ENCODE measurements around the gene WTAP. TPM values are rescaled to one million over a fixed set of nuclear protein-coding genes. Genes with fewer than 3 reads are reported as not detected.

WTAP gene
- total RNA-seq, 1 experiment from 2014 or later: 44.7 TPM

GRCh38 chr6:159762681-159763293, 35.5 kb downstream of the WTAP start:
- H3K36me3 ChIP-seq (ENCODE audit: low read depth): peaks cover 6% of the 10 kb centered on the region
- ChIA-PET CTCF (no interaction called here), POLR2A (ENCODE audit: unreplicated experiment) (interaction anchor here (0.6 kb wide), 1 partner anchor 24 kb away, joined by 5 read pairs; no protein-coding TSS in a partner anchor)
- H3K4me1 ChIP-seq (replicated peaks; ENCODE audit: insufficient read depth): peaks cover 14% of the 10 kb centered on the region
- H3F3A ChIP-seq (ENCODE audit: insufficient read depth, low read depth): peaks cover 28% of the 10 kb centered on the region
- H2AFZ ChIP-seq: peak overlapping the region; percentile 94
- H3K79me2 ChIP-seq (ENCODE audit: low read depth): peaks cover 12% of the 10 kb centered on the region; the same call in 1 of the 2 replicates
- no TSS peak for BruUV-seq (replicated peaks)
- intact Hi-C loops (cut with micrococcal nuclease; ENCODE audit: unreplicated experiment): loop anchor here (1.0 to 2.0 kb wide), 3 partner anchors 26 to 69 kb away; partner anchors contain the start of genes SOD2, TCP1 and WTAP
- no peaks in the 10 kb centered on the region for H3K27me3 ChIP-seq (ENCODE audit: insufficient read depth, low read depth)
- no peak for DNase-seq
- H3K9me2 ChIP-seq (ENCODE audit: insufficient read depth): no peaks in the 10 kb centered on the region
- no peak overlapping the region for H3K27ac ChIP-seq
- no peaks in the 10 kb centered on the region for H3K9me3 ChIP-seq (ENCODE audit: insufficient read depth, low read depth)
- H3K4me3 ChIP-seq: peak overlapping the region; percentile 98
- H3K4me2 ChIP-seq: peak overlapping the region; percentile 76
- TF ChIP-seq EZH2 (IDR thresholded peaks at IDR 0.05; ENCODE audit: low read depth): no peak
- no peak for TF ChIP-seq CTCF (conservative IDR thresholded peaks at IDR 0.05)
- H4K20me1 ChIP-seq (ENCODE audit: insufficient read depth): peaks cover 4% of the 10 kb centered on the region; the same call in 1 of the 2 replicates

GRCh38 chr6:159766906-159767305, 39.6 kb downstream of the WTAP start:
- Histone ChIP-seq H3K4me3 (no peak overlapping the region), H3K36me3 (ENCODE audit: low read depth) (peaks cover 18% of the 10 kb centered on the region), H3F3A (ENCODE audit: insufficient read depth, low read depth) (no peaks in the 10 kb centered on the region), H3K79me2 (ENCODE audit: low read depth) (peaks cover 4% of the 10 kb centered on the region; the same call in 1 of the 2 replicates), H3K4me2 (no peak overlapping the region), H3K4me1 (replicated peaks; ENCODE audit: insufficient read depth) (no peaks in the 10 kb centered on the region), H3K27me3 (ENCODE audit: insufficient read depth, low read depth) (no peaks in the 10 kb centered on the region), H3K9me2 (ENCODE audit: insufficient read depth) (no peaks in the 10 kb centered on the region), H4K20me1 (ENCODE audit: insufficient read depth) (no peaks in the 10 kb centered on the region), H3K9me3 (ENCODE audit: insufficient read depth, low read depth) (no peaks in the 10 kb centered on the region), H2AFZ (no peak overlapping the region), H3K27ac (no peak overlapping the region)
- ChIA-PET POLR2A (ENCODE audit: unreplicated experiment) (no interaction called here), CTCF (no interaction called here)
- no peak for DNase-seq
- no peak for TF ChIP-seq EZH2 (IDR thresholded peaks at IDR 0.05; ENCODE audit: low read depth)
- no peak for TF ChIP-seq CTCF (conservative IDR thresholded peaks at IDR 0.05)
- intact Hi-C loops (cut with micrococcal nuclease; ENCODE audit: unreplicated experiment): no loop called here
- BruUV-seq (replicated peaks): no TSS peak

GRCh38 chr6:159769470-159769869, 42.2 kb downstream of the WTAP start:
- Histone ChIP-seq H3K4me1 (replicated peaks; ENCODE audit: insufficient read depth) (no peaks in the 10 kb centered on the region), H3K9me2 (ENCODE audit: insufficient read depth) (no peaks in the 10 kb centered on the region), H4K20me1 (ENCODE audit: insufficient read depth) (no peaks in the 10 kb centered on the region), H3K4me2 (no peak overlapping the region), H3K79me2 (ENCODE audit: low read depth) (no peaks in the 10 kb centered on the region), H3K36me3 (ENCODE audit: low read depth) (peaks cover 18% of the 10 kb centered on the region), H3F3A (ENCODE audit: insufficient read depth, low read depth) (0 out of 2 replicates have a peak, but pooled peaks cover 3% of the 10 kb centered on the region), H2AFZ (no peak overlapping the region), H3K27me3 (ENCODE audit: insufficient read depth, low read depth) (no peaks in the 10 kb centered on the region), H3K4me3 (no peak overlapping the region), H3K27ac (no peak overlapping the region), H3K9me3 (ENCODE audit: insufficient read depth, low read depth) (no peaks in the 10 kb centered on the region)
- POLR2A ChIA-PET (ENCODE audit: unreplicated experiment): no interaction called here
- DNase-seq: no peak
- intact Hi-C loops (cut with micrococcal nuclease; ENCODE audit: unreplicated experiment): no loop called here
- TF ChIP-seq CTCF (conservative IDR thresholded peaks at IDR 0.05): no peak
- no peak for TF ChIP-seq EZH2 (IDR thresholded peaks at IDR 0.05; ENCODE audit: low read depth)
- no TSS peak for BruUV-seq (replicated peaks)
- CTCF ChIA-PET: no interaction called here
